Measurements from ENCODE around the gene SPDYC.

Gene SPDYC, protein sequence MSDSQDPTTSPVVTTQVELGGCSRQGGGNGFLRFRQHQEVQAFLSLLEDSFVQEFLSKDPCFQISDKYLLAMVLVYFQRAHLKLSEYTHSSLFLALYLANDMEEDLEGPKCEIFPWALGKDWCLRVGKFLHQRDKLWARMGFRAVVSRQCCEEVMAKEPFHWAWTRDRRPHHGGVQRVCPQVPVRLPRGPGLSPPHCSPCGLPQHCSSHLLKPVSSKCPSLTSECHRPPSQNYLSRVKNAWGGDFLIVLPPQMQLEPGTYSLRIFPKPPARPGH

DNA sequence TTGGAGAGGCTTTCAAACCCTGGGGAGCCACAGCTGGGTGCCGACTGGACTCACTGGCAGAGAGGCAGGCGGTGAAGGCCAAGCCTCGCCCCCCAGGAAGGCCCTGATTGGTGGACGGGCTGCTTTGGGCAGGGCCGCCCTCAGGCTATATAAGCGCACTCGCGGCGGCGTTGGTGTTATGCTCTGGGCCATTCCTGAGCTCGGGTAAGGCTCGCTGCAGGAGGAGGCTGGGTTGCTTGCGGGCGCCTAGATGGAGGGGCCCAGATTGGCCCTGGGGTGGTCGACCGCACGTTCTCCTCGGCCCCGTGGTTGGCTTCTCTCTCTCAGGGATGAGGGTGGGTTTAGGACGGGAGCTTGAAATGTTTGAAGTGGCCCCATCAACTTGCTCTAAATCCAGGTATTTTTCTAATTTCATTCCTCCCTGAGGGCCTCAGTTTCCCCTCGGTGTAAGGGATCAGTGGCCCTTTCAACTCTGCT is at the start of gene SPDYC:
Gene SPDYC (plus strand): TSS at position 176 of the 477 bp plus-strand sequence. CDS start 1,125 bp downstream, outside the sequence.
- H2AFZ ChIP-seq (ENCODE audit: low read length, unreplicated experiment) = peak within 1 kb of the TSS; percentile 75
- H3K79me2 ChIP-seq (ENCODE audit: control insufficient read depth, insufficient read depth, low read length, unreplicated experiment) = no peaks in the 10 kb centered on the region
- H3K27ac ChIP-seq (ENCODE audit: low read depth, low read length) = no peak within 1 kb of the TSS
- H3K36me3 ChIP-seq (ENCODE audit: insufficient read depth, low read length) = no peaks in the 10 kb centered on the region
- no peaks in the 10 kb centered on the region for H3K27me3 ChIP-seq (ENCODE audit: insufficient read depth, low read length)
- H3K4me1 ChIP-seq (ENCODE audit: control insufficient read depth, insufficient read depth, low read length, unreplicated experiment) = peaks cover 7% of the 10 kb centered on the region
- no peak within 1 kb of the TSS for H3K4me3 ChIP-seq (ENCODE audit: low read depth, low read length)

DNA sequence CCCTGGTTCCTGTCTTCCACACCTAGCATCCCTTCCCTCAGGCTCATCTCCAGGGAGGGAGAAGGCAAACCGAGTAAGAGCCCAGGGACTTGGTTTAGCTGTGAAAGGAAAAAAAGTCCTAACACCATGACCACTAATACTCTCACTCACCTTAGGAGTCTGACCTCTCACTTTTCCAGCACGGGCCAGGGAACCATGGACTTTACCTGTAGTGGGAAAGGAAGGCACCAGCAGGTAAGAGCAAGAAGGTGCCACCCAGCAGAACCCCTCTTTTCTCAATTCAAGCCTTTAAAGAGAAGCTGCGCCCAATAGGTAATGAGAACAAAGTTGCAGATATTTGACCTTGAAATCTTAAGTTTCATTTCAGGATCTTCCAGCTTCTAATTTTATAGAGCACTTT is 49.2 kb upstream of the SPDYC start:
- peaks cover 61% of the 10 kb centered on the region for H3K79me2 ChIP-seq (ENCODE audit: control insufficient read depth, insufficient read depth, low read length, unreplicated experiment)

DNA sequence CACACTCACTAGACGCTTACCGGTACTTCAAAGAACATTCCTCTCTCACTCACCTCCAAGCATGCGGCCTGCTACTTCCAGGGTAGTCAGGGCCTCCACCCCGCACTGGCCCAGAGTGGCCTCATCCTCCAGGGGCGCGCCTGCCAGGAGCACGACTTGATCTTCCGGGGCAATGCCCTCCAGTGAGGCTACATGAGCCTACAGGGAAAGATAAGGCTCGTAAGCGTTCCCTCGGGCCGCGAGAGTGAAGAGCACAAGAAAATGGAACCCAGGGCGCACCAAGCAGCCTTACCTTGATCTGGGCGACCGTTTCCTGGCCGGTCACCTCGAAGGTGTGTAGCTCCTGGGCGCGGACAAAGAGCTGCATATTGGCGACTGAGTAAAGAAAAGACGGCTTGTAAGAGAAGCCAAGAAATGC is 48.6 kb upstream of the SPDYC start:
- peaks cover 15% of the 10 kb centered on the region for H3K4me1 ChIP-seq (ENCODE audit: control insufficient read depth, insufficient read depth, low read length, unreplicated experiment)

More for the DNA sequence above, 49.2 kb upstream of the SPDYC start:
- peaks cover 20% of the 10 kb centered on the region for H3K4me1 ChIP-seq (ENCODE audit: control insufficient read depth, insufficient read depth, low read length, unreplicated experiment)
- H3K4me3 ChIP-seq (ENCODE audit: low read depth, low read length) = peak overlapping the region; percentile 100
- H3K27ac ChIP-seq (ENCODE audit: low read depth, low read length) = no peak overlapping the region
- no peaks in the 10 kb centered on the region for H3K27me3 ChIP-seq (ENCODE audit: insufficient read depth, low read length)
- H2AFZ ChIP-seq (ENCODE audit: low read length, unreplicated experiment) = no peak overlapping the region
- H3K36me3 ChIP-seq (ENCODE audit: insufficient read depth, low read length) = peaks cover 17% of the 10 kb centered on the region; the same call in 1 of the 2 replicates

DNA sequence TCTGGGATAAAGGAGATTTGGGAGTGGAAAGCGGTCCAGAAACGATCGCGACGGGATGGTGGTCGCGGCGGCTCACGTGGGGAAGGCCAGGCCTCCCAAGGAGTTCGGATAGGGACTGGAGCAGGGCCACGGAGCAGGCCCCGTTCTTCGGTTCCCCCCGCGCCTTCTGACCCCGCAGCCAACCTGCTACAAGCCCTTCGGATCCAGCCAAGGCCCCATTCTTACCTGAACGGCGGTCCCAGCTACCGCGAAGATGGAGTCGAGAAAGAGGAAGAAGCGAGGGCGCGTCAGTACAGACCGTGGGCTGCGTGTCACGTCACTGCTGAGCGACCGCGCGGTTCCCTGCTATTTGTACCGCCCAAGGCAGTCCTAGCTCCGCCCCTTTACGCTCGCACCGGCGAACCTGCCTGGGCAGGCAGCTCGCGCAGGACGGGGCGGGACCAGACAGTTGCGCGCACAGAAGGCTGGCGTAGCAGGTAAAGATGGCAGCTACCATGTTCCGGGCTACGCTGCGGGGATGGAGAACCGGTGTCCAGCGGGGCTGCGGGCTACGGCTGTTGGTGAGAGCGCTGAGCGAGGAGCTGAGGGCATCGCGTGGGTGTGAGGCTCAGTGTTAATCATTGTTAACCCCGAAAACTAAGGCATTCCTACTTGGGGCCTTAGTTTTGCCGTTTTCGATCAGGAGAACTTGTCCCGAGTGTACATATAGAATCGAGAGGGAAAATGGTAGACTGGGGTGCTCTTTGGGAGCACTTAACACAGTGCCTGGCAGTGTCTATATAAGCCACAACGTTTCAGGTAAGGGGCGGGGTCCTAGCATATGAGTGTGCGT is 48.0 kb upstream of the SPDYC start, which contains the start of the genes FAU and MRPL49:
Gene FAU (minus strand): TSS at position 270 of the 832 bp plus-strand sequence. CDS start 321 bp downstream, outside the sequence.
Gene MRPL49 (plus strand): TSS at position 457 of the 832 bp plus-strand sequence. CDS start 26 bp downstream, at position 483.
- Histone ChIP-seq H2AFZ (ENCODE audit: low read length, unreplicated experiment) (peak within 1 kb of the TSS; percentile 70), H3K4me3 (ENCODE audit: low read depth, low read length) (peak within 1 kb of the TSS; percentile 100), H3K36me3 (ENCODE audit: insufficient read depth, low read length) (peaks cover 17% of the 10 kb centered on the region; the same call in 1 of the 2 replicates), H3K27me3 (ENCODE audit: insufficient read depth, low read length) (no peaks in the 10 kb centered on the region), H3K27ac (ENCODE audit: low read depth, low read length) (peak within 1 kb of the TSS; percentile 78), H3K4me1 (ENCODE audit: control insufficient read depth, insufficient read depth, low read length, unreplicated experiment) (peaks cover 13% of the 10 kb centered on the region), H3K79me2 (ENCODE audit: control insufficient read depth, insufficient read depth, low read length, unreplicated experiment) (peaks cover 49% of the 10 kb centered on the region)

More for the DNA sequence above, 48.6 kb upstream of the SPDYC start:
- Histone ChIP-seq H3K79me2 (ENCODE audit: control insufficient read depth, insufficient read depth, low read length, unreplicated experiment) (peaks cover 55% of the 10 kb centered on the region), H3K27me3 (ENCODE audit: insufficient read depth, low read length) (no peaks in the 10 kb centered on the region), H3K4me3 (ENCODE audit: low read depth, low read length) (peak overlapping the region; percentile 100), H3K36me3 (ENCODE audit: insufficient read depth, low read length) (peaks cover 17% of the 10 kb centered on the region; the same call in 1 of the 2 replicates), H3K27ac (ENCODE audit: low read depth, low read length) (peak overlapping the region; percentile 78), H2AFZ (ENCODE audit: low read length, unreplicated experiment) (no peak overlapping the region)

DNA sequence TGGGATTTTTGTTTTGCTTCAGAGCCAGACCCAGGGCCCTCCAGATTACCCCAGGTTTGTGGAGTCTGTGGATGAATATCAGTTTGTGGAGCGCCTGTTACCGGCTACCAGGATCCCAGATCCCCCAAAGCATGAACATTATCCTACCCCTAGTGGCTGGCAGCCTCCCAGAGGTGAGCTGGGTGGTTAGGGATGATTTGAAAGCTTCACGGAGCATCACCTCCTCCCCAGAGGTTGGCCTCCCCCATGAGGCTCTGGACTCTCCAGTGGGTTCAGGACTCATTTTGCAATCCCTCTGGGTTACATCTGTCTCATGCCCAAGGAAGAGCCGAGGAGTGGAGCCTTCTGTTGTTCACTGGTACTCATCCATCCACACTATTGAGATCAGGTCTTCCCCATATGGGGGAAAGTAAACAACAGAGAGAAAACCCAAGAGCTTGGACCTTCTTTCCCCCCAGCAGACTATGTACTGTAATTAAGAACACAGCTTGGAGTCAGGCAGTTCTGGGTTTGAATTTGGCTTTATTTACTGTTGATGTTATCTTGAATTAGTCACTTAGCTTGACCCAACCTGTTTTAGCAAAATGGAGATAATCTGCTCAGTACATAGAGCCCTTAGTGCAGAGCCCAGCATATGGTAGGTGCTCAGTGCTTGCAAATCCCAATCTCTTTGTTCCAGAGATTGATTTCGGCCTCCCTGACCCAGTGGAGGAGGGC is 45.4 kb upstream of the SPDYC start:
- H3K36me3 ChIP-seq (ENCODE audit: insufficient read depth, low read length) = peaks cover 15% of the 10 kb centered on the region; the same call in 1 of the 2 replicates
- no peaks in the 10 kb centered on the region for H3K27me3 ChIP-seq (ENCODE audit: insufficient read depth, low read length)
- no peak overlapping the region for H3K27ac ChIP-seq (ENCODE audit: low read depth, low read length)
- H2AFZ ChIP-seq (ENCODE audit: low read length, unreplicated experiment) = no peak overlapping the region
- H3K79me2 ChIP-seq (ENCODE audit: control insufficient read depth, insufficient read depth, low read length, unreplicated experiment) = peaks cover 47% of the 10 kb centered on the region
- H3K4me1 ChIP-seq (ENCODE audit: control insufficient read depth, insufficient read depth, low read length, unreplicated experiment) = peaks cover 13% of the 10 kb centered on the region
- H3K4me3 ChIP-seq (ENCODE audit: low read depth, low read length) = no peak overlapping the region

DNA sequence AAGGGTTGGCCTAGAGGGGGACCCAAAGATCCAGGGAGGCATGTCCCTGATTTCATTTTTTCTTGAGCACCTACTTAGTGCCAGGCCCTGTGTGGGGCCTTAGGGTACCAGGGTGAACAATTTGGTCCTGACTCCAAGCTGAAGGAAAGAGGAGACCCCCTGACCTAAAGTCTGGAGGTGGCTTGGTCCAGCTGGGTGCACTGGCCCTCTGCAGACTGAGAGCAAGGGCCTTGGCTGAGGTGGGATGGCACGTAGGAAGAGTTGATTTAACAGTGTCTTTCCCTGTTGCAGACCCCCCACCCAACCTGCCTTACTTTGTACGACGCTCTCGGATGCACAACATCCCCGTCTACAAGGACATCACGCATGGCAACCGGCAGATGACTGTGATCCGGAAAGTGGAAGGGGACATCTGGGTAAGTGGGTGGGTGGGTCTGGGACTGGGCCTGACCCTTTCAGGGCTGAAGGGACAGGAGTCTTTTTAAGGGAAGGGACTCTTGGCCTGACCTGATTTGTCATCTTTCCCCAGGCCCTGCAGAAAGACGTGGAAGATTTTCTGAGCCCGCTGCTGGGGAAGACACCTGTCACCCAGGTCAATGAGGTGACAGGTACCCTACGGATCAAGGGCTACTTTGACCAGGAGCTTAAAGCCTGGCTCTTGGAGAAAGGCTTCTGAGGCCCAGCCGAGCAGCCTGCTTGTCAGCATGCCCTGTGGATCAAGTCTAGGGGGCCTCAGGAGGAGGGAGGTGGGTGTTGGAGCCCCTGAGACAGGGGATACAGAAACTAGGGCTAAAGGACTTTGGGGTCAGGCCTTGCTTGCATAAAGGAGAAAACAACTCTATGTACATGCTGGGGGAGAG is 44.6 kb upstream of the SPDYC start:
- Histone ChIP-seq H3K79me2 (ENCODE audit: control insufficient read depth, insufficient read depth, low read length, unreplicated experiment) (peaks cover 39% of the 10 kb centered on the region), H2AFZ (ENCODE audit: low read length, unreplicated experiment) (no peak overlapping the region), H3K27ac (ENCODE audit: low read depth, low read length) (no peak overlapping the region), H3K4me1 (ENCODE audit: control insufficient read depth, insufficient read depth, low read length, unreplicated experiment) (peaks cover 13% of the 10 kb centered on the region), H3K4me3 (ENCODE audit: low read depth, low read length) (no peak overlapping the region), H3K36me3 (ENCODE audit: insufficient read depth, low read length) (peaks cover 9% of the 10 kb centered on the region; the same call in 1 of the 2 replicates), H3K27me3 (ENCODE audit: insufficient read depth, low read length) (no peaks in the 10 kb centered on the region)

DNA sequence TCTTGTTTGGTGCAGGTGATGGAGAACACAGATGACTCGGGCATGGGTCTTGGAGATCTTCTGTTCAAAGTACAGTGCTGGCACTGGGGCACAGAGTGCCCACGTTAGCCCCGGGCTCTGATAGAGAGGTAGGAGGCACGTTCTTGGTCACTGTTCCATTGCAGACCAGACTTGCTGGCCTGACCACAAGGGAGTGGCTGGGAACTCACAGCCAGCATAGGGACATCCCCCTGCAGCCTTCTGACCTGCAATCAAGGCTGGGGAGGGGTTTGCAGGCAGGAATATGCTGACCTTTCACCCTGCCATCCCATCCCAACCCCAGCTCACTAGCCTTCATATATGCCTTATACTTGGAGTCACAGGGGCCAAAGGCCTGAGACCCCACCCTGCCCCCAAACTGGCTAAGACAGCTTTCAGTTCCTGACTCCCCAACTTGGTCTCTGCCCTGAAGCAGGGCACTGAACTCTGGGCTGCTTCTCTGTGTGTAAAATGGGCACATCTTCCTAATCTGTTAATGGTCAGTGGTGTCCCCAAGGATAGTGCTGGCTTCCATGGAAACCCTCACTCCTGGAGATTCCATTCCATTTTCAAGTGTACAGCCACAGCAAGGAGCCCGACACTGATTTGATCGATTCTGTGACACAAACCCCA is 43.3 kb upstream of the SPDYC start:
- Histone ChIP-seq H3K4me1 (ENCODE audit: control insufficient read depth, insufficient read depth, low read length, unreplicated experiment) (peaks cover 6% of the 10 kb centered on the region), H3K4me3 (ENCODE audit: low read depth, low read length) (no peak overlapping the region), H3K79me2 (ENCODE audit: control insufficient read depth, insufficient read depth, low read length, unreplicated experiment) (peaks cover 29% of the 10 kb centered on the region), H3K27me3 (ENCODE audit: insufficient read depth, low read length) (no peaks in the 10 kb centered on the region), H2AFZ (ENCODE audit: low read length, unreplicated experiment) (no peak overlapping the region), H3K27ac (ENCODE audit: low read depth, low read length) (no peak overlapping the region), H3K36me3 (ENCODE audit: insufficient read depth, low read length) (peaks cover 6% of the 10 kb centered on the region; the same call in 1 of the 2 replicates)

DNA sequence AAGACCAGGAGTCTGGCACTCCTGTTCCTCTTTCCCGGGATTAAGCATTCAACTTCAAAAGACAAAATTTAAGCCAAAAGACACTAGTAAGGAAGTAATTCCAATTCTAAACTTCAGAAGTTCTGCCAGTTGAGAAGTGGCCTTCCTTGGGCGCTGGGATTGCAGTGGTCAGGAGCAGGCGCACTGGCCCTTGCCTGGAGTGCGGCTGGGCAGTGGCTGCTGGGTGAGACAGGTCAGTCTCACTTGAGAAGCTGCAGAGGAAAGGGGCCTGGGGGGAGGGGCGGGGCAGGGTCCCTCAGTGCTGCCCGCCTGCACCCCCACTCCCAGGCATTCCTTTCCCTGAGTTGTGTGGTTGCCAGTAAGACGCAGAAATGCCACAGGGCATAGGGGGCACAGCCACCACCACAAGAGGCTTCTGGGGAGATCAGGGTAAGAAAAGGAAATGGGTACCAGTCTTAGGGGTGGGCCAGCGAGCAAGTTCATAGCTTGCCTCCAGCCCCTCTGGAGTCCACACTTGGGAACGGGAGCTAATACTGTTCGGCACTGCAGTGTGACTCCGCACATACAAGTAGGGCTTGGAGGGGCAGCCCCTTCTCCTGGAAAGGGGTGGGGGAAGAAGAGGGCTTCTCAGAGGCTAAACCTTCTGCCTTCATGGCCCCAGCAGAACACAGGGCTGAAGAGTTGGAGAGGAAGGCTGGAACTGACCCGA is 42.4 kb upstream of the SPDYC start:
- Histone ChIP-seq H3K4me3 (ENCODE audit: low read depth, low read length) (no peak overlapping the region), H3K27me3 (ENCODE audit: insufficient read depth, low read length) (no peaks in the 10 kb centered on the region), H2AFZ (ENCODE audit: low read length, unreplicated experiment) (no peak overlapping the region), H3K36me3 (ENCODE audit: insufficient read depth, low read length) (peaks cover 6% of the 10 kb centered on the region; the same call in 1 of the 2 replicates), H3K27ac (ENCODE audit: low read depth, low read length) (no peak overlapping the region), H3K4me1 (ENCODE audit: control insufficient read depth, insufficient read depth, low read length, unreplicated experiment) (peaks cover 6% of the 10 kb centered on the region), H3K79me2 (ENCODE audit: control insufficient read depth, insufficient read depth, low read length, unreplicated experiment) (peaks cover 28% of the 10 kb centered on the region)
